ENCODE measurements around the gene ADAM12. TPM values are rescaled to one million over a fixed set of nuclear protein-coding genes. Genes with fewer than 3 reads are reported as not detected.
"Not testable (repeated sequence)": the region's sequence is repeated elsewhere in the genome, so short reads cannot be mapped to it uniquely, and the experiment has no call there.

Gene ADAM12
- total RNA-seq, 1 experiment from 2014 or later: not detected

DNA sequence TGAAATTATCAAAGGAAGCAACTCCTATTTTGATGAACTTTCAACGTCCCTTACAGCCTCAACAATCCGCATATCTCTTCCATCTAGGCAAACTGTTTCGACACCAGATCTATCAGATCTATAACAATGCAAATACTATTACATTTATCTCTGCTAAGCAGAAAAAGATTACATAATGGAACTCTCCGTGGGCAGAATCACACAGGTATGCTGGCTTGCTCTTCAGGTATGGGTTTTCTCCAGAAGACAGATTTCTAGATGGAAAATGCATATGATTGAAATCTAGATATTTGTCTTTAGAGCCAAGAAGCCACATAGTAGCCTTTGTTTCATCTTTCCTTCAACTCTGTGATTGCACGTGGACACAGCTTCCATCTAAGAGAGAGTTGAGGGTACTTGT is 38.6 kb downstream of the ADAM12 start:
- Histone ChIP-seq H3K27me3 (ENCODE audit: insufficient read depth, low read length) (peaks cover 25% of the 10 kb centered on the region), H4K20me1 (ENCODE audit: insufficient read depth) (no peaks in the 10 kb centered on the region), H3K9ac (ENCODE audit: low read length) (no peak overlapping the region), H3K4me3 (replicated peaks in 1 of 2; ENCODE audit: low read depth in 1 of 2, low read length in 2 of 2) (no peak overlapping the region), H3K4me1 (ENCODE audit: control insufficient read depth in 1 of 2, insufficient read depth in 2 of 2, low read length in 2 of 2) (no peaks in the 10 kb centered on the region), H3K9me3 (ENCODE audit: control insufficient read depth in 1 of 2, insufficient read depth in 1 of 2, low read depth in 1 of 2, low read length in 2 of 2) (no peaks in the 10 kb centered on the region), H3K4me2 (ENCODE audit: low read length) (no peak overlapping the region), H3K27ac (ENCODE audit: low read depth, low read length) (no peak overlapping the region), H3K9me2 (ENCODE audit: insufficient read depth) (no peaks in the 10 kb centered on the region), H3K79me2 (ENCODE audit: insufficient read depth, low read length) (no peaks in the 10 kb centered on the region), H3K36me3 (ENCODE audit: control insufficient read depth in 1 of 2, insufficient read depth in 2 of 2, low read length in 2 of 2) (no peaks in the 10 kb centered on the region), H2AFZ (ENCODE audit: low read depth, low read length, poor library complexity, severe bottlenecking) (no peak overlapping the region)
- TF ChIP-seq SRF (IDR thresholded peaks at IDR 0.05; ENCODE audit: low read depth) (no peak), EGR1 (IDR thresholded peaks at IDR 0.05; ENCODE audit: low read depth) (no peak), EZH2 (IDR thresholded peaks at IDR 0.05) (no peak), CTCF (IDR thresholded peaks at IDR 0.05 in 2 of 3, conservative IDR thresholded peaks at IDR 0.05 in 1 of 3; ENCODE audit: borderline replicate concordance in 1 of 3, insufficient read depth in 1 of 3, low read depth in 2 of 3, low read length in 2 of 3) (no peak)
- ChIA-PET CTCF (no interaction called here), RAD21 (ENCODE audit: low non-redundant PET in 1 of 2, low total read pairs in 2 of 2, uncharacterized antibody in 2 of 2, unreplicated experiment in 2 of 2) (no interaction called here), POLR2A (no interaction called here)
- no peak for ATAC-seq
- no TSS peak for BruUV-seq (replicated peaks)
- intact Hi-C loops (cut with micrococcal nuclease): no loop called here
- DNase-seq (ENCODE audit: low read depth, low spot score): no peak

DNA sequence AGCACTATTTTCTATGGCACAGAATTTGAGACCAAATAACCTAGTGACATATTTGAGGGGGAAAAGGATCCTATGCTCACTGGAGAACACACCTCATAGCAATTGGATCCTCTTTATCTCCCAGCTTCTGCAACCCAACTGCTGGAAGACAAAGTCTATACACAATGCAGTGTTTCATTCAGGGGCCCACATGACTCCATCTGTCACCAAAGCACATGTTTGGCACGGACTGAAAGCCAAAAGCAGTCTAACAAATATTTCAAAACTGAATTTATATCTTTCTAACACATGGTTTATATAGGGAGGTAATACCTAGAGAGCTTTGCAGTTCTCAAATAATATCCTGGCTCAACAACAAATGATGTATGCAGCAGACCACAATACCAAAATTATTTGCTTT is 39.2 kb downstream of the ADAM12 start:
- no peaks in the 10 kb centered on the region for H4K20me1 ChIP-seq (ENCODE audit: insufficient read depth)
- RAD21 ChIA-PET (ENCODE audit: low non-redundant PET in 1 of 2, low total read pairs in 2 of 2, uncharacterized antibody in 2 of 2, unreplicated experiment in 2 of 2): no interaction called here
- H3K9me3 ChIP-seq (ENCODE audit: control insufficient read depth in 1 of 2, insufficient read depth in 1 of 2, low read depth in 1 of 2, low read length in 2 of 2): no peaks in the 10 kb centered on the region
- no peaks in the 10 kb centered on the region for H3K79me2 ChIP-seq (ENCODE audit: insufficient read depth, low read length)
- no peaks in the 10 kb centered on the region for H3K4me1 ChIP-seq (ENCODE audit: control insufficient read depth in 1 of 2, insufficient read depth in 2 of 2, low read length in 2 of 2)
- no peak overlapping the region for H3K9ac ChIP-seq (ENCODE audit: low read length)
- H3K4me3 ChIP-seq (replicated peaks in 1 of 2; ENCODE audit: low read depth in 1 of 2, low read length in 2 of 2): no peak overlapping the region
- CTCF ChIA-PET: no interaction called here
- no peaks in the 10 kb centered on the region for H3K36me3 ChIP-seq (ENCODE audit: control insufficient read depth in 1 of 2, insufficient read depth in 2 of 2, low read length in 2 of 2)
- DNase-seq (ENCODE audit: low read depth, low spot score) (no peak), ATAC-seq (no peak)
- no peak overlapping the region for H3K4me2 ChIP-seq (ENCODE audit: low read length)
- peaks cover 25% of the 10 kb centered on the region for H3K27me3 ChIP-seq (ENCODE audit: insufficient read depth, low read length)
- H2AFZ ChIP-seq (ENCODE audit: low read depth, low read length, poor library complexity, severe bottlenecking): no peak overlapping the region
- no TSS peak for BruUV-seq (replicated peaks)
- H3K27ac ChIP-seq (ENCODE audit: low read depth, low read length): no peak overlapping the region
- no peaks in the 10 kb centered on the region for H3K9me2 ChIP-seq (ENCODE audit: insufficient read depth)
- POLR2A ChIA-PET: no interaction called here
- intact Hi-C loops (cut with micrococcal nuclease): no loop called here
- TF ChIP-seq EGR1 (IDR thresholded peaks at IDR 0.05; ENCODE audit: low read depth) (no peak), REST (IDR thresholded peaks at IDR 0.05; ENCODE audit: low read depth) (no peak), ZFX (IDR thresholded peaks at IDR 0.05) (no peak)

- H4K20me1 ChIP-seq (ENCODE audit: insufficient read depth); H3K9me3 ChIP-seq (ENCODE audit: control insufficient read depth in 1 of 2, insufficient read depth in 1 of 2, low read depth in 1 of 2, low read length in 2 of 2); H3K4me1 ChIP-seq (ENCODE audit: control insufficient read depth in 1 of 2, insufficient read depth in 2 of 2, low read length in 2 of 2); H3K4me3 ChIP-seq (replicated peaks in 1 of 2; ENCODE audit: low read depth in 1 of 2, low read length in 2 of 2); BruUV-seq (replicated peaks); H3K79me2 ChIP-seq (ENCODE audit: insufficient read depth, low read length); H3K36me3 ChIP-seq (ENCODE audit: control insufficient read depth in 1 of 2, insufficient read depth in 2 of 2, low read length in 2 of 2); CTCF ChIA-PET; H2AFZ ChIP-seq (ENCODE audit: low read depth, low read length, poor library complexity, severe bottlenecking); ATAC-seq; H3K9ac ChIP-seq (ENCODE audit: low read length); intact Hi-C loops (cut with micrococcal nuclease); RAD21 ChIA-PET (ENCODE audit: low non-redundant PET in 1 of 2, low total read pairs in 2 of 2, uncharacterized antibody in 2 of 2, unreplicated experiment in 2 of 2); H3K4me2 ChIP-seq (ENCODE audit: low read length); H3K9me2 ChIP-seq (ENCODE audit: insufficient read depth); POLR2A ChIA-PET; DNase-seq (ENCODE audit: low read depth, low spot score); H3K27ac ChIP-seq (ENCODE audit: low read depth, low read length): not testable (repeated sequence)
- peaks cover 28% of the 10 kb centered on the region for H3K27me3 ChIP-seq (ENCODE audit: insufficient read depth, low read length)
These were observed 44.8 kb downstream of the ADAM12 start for GRCh38 chr10:126343496-126343895.
